ES-I3 (cell line): ENCODE results near the gene AOPEP.

Source experiments
- H3K36me3 ChIP-seq: 2 replicates; pipeline ENCODE4 v1.6.1; 2013; ENCODE audit warnings: mild to moderate bottlenecking, low read length, control low read depth, moderate library complexity; ENCODE audit not compliant: insufficient read depth
- H3K4me1 ChIP-seq: 2 replicates; pipeline ENCODE4 v1.6.1; 2013; ENCODE audit warnings: mild to moderate bottlenecking, control low read depth, low read length; ENCODE audit not compliant: insufficient read depth
- H3K9ac ChIP-seq: 2 replicates; pipeline ENCODE4 v1.6.1; 2013; ENCODE audit warnings: low read depth, mild to moderate bottlenecking, low read length, moderate library complexity
- H3K9me3 ChIP-seq: 2 replicates; pipeline ENCODE4 v1.6.1; 2013; ENCODE audit warnings: mild to moderate bottlenecking, low read length, moderate library complexity; ENCODE audit not compliant: control insufficient read depth, insufficient read depth

AOPEP gene

GRCh38 chr9:95031711-95032461 is 305.4 kb downstream of the AOPEP start:
- no peaks in the 10 kb centered on the region for H3K9me3 ChIP-seq
- no peaks in the 10 kb centered on the region for H3K36me3 ChIP-seq
- no peak overlapping the region for H3K9ac ChIP-seq
- H3K4me1 ChIP-seq = no peaks in the 10 kb centered on the region

- no peaks in the 10 kb centered on the region for H3K36me3 ChIP-seq
- no peak overlapping the region for H3K9ac ChIP-seq
- H3K4me1 ChIP-seq = no peaks in the 10 kb centered on the region
Measured at GRCh38 chr9:95032580-95033341, 306.3 kb downstream of the AOPEP start.

GRCh38 chr9:95035846-95036245 is 309.3 kb downstream of the AOPEP start:
- Histone ChIP-seq H3K36me3 (no peaks in the 10 kb centered on the region), H3K9me3 (no peaks in the 10 kb centered on the region), H3K4me1 (no peaks in the 10 kb centered on the region), H3K9ac (no peak overlapping the region)

More at GRCh38 chr9:95032580-95033341, 306.3 kb downstream of the AOPEP start:
- H3K9me3 ChIP-seq = no peaks in the 10 kb centered on the region

- Histone ChIP-seq H3K9ac (no peak overlapping the region), H3K4me1 (no peaks in the 10 kb centered on the region), H3K9me3 (no peaks in the 10 kb centered on the region), H3K36me3 (no peaks in the 10 kb centered on the region)
Measured at GRCh38 chr9:95036676-95037075, 310.2 kb downstream of the AOPEP start.

GRCh38 chr9:95037789-95038521 is 311.5 kb downstream of the AOPEP start:
- H3K4me1 ChIP-seq = no peaks in the 10 kb centered on the region
- H3K9ac ChIP-seq = no peak overlapping the region
- H3K9me3 ChIP-seq = no peaks in the 10 kb centered on the region
- no peaks in the 10 kb centered on the region for H3K36me3 ChIP-seq

GRCh38 chr9:95038666-95039065 is 312.2 kb downstream of the AOPEP start:
- no peaks in the 10 kb centered on the region for H3K4me1 ChIP-seq
- no peak overlapping the region for H3K9ac ChIP-seq
- no peaks in the 10 kb centered on the region for H3K36me3 ChIP-seq
- H3K9me3 ChIP-seq = no peaks in the 10 kb centered on the region

GRCh38 chr9:95040106-95040505 is 313.6 kb downstream of the AOPEP start:
- Histone ChIP-seq H3K36me3 (no peaks in the 10 kb centered on the region), H3K4me1 (no peaks in the 10 kb centered on the region), H3K9ac (no peak overlapping the region), H3K9me3 (no peaks in the 10 kb centered on the region)

- no peaks in the 10 kb centered on the region for H3K36me3 ChIP-seq
- H3K4me1 ChIP-seq = peaks cover 21% of the 10 kb centered on the region; the same call in 1 of the 2 replicates
- H3K9ac ChIP-seq = no peak overlapping the region
- H3K9me3 ChIP-seq = no peaks in the 10 kb centered on the region
Measured at GRCh38 chr9:95043826-95044225, 317.3 kb downstream of the AOPEP start.

GRCh38 chr9:95044731-95045508 is 318.4 kb downstream of the AOPEP start:
- peak overlapping the region; percentile 39 for H3K9ac ChIP-seq
- peaks cover 24% of the 10 kb centered on the region; the same call in 1 of the 2 replicates for H3K4me1 ChIP-seq
- no peaks in the 10 kb centered on the region for H3K9me3 ChIP-seq
- no peaks in the 10 kb centered on the region for H3K36me3 ChIP-seq

- Histone ChIP-seq H3K9ac (no peak overlapping the region; the same call in 1 of the 2 replicates), H3K36me3 (no peaks in the 10 kb centered on the region), H3K9me3 (no peaks in the 10 kb centered on the region), H3K4me1 (peaks cover 27% of the 10 kb centered on the region; the same call in 1 of the 2 replicates)
Measured at GRCh38 chr9:95045751-95046150, 319.3 kb downstream of the AOPEP start.

- Histone ChIP-seq H3K9me3 (no peaks in the 10 kb centered on the region), H3K36me3 (no peaks in the 10 kb centered on the region), H3K9ac (no peak overlapping the region), H3K4me1 (peaks cover 27% of the 10 kb centered on the region; the same call in 1 of the 2 replicates)
Measured at GRCh38 chr9:95047452-95048224, 321.1 kb downstream of the AOPEP start.

GRCh38 chr9:95048225-95049087 is 322.0 kb downstream of the AOPEP start:
- peak overlapping the region; percentile 84; the same call in 1 of the 2 replicates for H3K9ac ChIP-seq
- no peaks in the 10 kb centered on the region for H3K36me3 ChIP-seq
- peaks cover 27% of the 10 kb centered on the region; the same call in 1 of the 2 replicates for H3K4me1 ChIP-seq
- H3K9me3 ChIP-seq = no peaks in the 10 kb centered on the region
